ENCODE results near the gene PCBP3. TPM values are rescaled to one million over a fixed set of nuclear protein-coding genes. Genes with fewer than 3 reads are reported as not detected.

PCBP3 gene
- total RNA-seq, 1 experiment from 2014 or later: not detected

DNA sequence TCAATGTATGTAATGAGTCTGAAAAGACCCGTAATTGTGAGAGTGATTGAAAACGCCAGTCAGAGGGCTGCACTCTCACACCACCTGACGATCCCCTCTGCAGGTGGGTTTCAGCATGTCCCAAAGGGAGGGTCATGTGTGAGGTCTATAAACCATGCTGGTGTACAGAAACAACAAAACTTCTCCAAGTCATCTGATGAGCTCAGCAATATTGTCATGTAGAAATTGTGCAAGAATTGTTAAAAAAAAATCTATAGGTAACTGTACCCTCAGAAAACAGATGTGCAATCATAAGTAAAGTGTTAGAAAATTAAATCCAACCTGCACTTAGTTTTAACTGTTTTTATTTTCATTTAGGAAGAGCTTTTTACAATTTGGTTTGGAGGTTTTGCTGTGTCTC, 152.5 kb downstream of the PCBP3 start:
- no peaks in the 10 kb centered on the region; the same call in none of the 2 replicates for H3K27me3 ChIP-seq (ENCODE audit: control insufficient read depth, insufficient read depth, low read length)
- no peaks in the 10 kb centered on the region for H3K4me1 ChIP-seq (ENCODE audit: control insufficient read depth, insufficient read depth, low read length)
- CTCF ChIA-PET: no interaction called here
- POLR2A ChIA-PET: no interaction called here
- intact Hi-C loops (cut with micrococcal nuclease; ENCODE audit: unreplicated experiment): no loop called here
- no peak overlapping the region for H3K4me3 ChIP-seq (ENCODE audit: low read depth in 2 of 2, low read length in 2 of 2)
- no peaks in the 10 kb centered on the region for H3K36me3 ChIP-seq (ENCODE audit: control insufficient read depth, insufficient read depth, low read length)
- TF ChIP-seq TCF7L2 (IDR thresholded peaks at IDR 0.05; ENCODE audit: low read depth, low read length) (no peak), SIN3A (IDR thresholded peaks at IDR 0.05; ENCODE audit: borderline replicate concordance, insufficient read depth, low read depth, low read length) (no peak), POLR2AphosphoS5 (IDR thresholded peaks at IDR 0.05; ENCODE audit: low read depth, low read length) (no peak)
- TF ChIP-seq, protein P1, sequence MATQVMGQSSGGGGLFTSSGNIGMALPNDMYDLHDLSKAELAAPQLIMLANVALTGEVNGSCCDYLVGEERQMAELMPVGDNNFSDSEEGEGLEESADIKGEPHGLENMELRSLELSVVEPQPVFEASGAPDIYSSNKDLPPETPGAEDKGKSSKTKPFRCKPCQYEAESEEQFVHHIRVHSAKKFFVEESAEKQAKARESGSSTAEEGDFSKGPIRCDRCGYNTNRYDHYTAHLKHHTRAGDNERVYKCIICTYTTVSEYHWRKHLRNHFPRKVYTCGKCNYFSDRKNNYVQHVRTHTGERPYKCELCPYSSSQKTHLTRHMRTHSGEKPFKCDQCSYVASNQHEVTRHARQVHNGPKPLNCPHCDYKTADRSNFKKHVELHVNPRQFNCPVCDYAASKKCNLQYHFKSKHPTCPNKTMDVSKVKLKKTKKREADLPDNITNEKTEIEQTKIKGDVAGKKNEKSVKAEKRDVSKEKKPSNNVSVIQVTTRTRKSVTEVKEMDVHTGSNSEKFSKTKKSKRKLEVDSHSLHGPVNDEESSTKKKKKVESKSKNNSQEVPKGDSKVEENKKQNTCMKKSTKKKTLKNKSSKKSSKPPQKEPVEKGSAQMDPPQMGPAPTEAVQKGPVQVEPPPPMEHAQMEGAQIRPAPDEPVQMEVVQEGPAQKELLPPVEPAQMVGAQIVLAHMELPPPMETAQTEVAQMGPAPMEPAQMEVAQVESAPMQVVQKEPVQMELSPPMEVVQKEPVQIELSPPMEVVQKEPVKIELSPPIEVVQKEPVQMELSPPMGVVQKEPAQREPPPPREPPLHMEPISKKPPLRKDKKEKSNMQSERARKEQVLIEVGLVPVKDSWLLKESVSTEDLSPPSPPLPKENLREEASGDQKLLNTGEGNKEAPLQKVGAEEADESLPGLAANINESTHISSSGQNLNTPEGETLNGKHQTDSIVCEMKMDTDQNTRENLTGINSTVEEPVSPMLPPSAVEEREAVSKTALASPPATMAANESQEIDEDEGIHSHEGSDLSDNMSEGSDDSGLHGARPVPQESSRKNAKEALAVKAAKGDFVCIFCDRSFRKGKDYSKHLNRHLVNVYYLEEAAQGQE (IDR thresholded peaks at IDR 0.05; ENCODE audit: insufficient read depth in 1 of 2, low read depth in 2 of 2, low read length in 1 of 2): no peak
- TF ChIP-seq, protein P2, sequence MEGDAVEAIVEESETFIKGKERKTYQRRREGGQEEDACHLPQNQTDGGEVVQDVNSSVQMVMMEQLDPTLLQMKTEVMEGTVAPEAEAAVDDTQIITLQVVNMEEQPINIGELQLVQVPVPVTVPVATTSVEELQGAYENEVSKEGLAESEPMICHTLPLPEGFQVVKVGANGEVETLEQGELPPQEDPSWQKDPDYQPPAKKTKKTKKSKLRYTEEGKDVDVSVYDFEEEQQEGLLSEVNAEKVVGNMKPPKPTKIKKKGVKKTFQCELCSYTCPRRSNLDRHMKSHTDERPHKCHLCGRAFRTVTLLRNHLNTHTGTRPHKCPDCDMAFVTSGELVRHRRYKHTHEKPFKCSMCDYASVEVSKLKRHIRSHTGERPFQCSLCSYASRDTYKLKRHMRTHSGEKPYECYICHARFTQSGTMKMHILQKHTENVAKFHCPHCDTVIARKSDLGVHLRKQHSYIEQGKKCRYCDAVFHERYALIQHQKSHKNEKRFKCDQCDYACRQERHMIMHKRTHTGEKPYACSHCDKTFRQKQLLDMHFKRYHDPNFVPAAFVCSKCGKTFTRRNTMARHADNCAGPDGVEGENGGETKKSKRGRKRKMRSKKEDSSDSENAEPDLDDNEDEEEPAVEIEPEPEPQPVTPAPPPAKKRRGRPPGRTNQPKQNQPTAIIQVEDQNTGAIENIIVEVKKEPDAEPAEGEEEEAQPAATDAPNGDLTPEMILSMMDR (IDR thresholded peaks at IDR 0.05): no peak
- H3K9me3 ChIP-seq (ENCODE audit: control insufficient read depth, insufficient read depth, low read depth, low read length): no peaks in the 10 kb centered on the region
- H3K27ac ChIP-seq (ENCODE audit: low read length): no peak overlapping the region
- ATAC-seq (no peak), DNase-seq (ENCODE audit: low read depth, low spot score) (no peak)
- BruUV-seq (replicated peaks): no TSS peak
- in situ Hi-C loops (cut with HindIII; ENCODE audit: low pct_unique_long_range_greater_than_20kb, low sequenced_read_pairs): no loop called here

GRCh38 chr21:45797338-45797737, 153.8 kb downstream of the PCBP3 start:
- Histone ChIP-seq H3K9me3 (ENCODE audit: control insufficient read depth, insufficient read depth, low read depth, low read length) (no peaks in the 10 kb centered on the region), H3K27me3 (ENCODE audit: control insufficient read depth, insufficient read depth, low read length) (no peaks in the 10 kb centered on the region; the same call in none of the 2 replicates), H3K27ac (ENCODE audit: low read length) (no peak overlapping the region), H3K4me1 (ENCODE audit: control insufficient read depth, insufficient read depth, low read length) (no peaks in the 10 kb centered on the region), H3K36me3 (ENCODE audit: control insufficient read depth, insufficient read depth, low read length) (no peaks in the 10 kb centered on the region), H3K4me3 (ENCODE audit: low read depth in 2 of 2, low read length in 2 of 2) (no peak overlapping the region)
- ATAC-seq (no peak), DNase-seq (ENCODE audit: low read depth, low spot score) (no peak)
- no TSS peak for BruUV-seq (replicated peaks)
- intact Hi-C loops (cut with micrococcal nuclease; ENCODE audit: unreplicated experiment) (no loop called here), in situ Hi-C loops (cut with HindIII; ENCODE audit: low pct_unique_long_range_greater_than_20kb, low sequenced_read_pairs) (no loop called here)
- CTCF ChIA-PET: no interaction called here
- POLR2A ChIA-PET: no interaction called here
- no peak for TF ChIP-seq POLR2AphosphoS5 (IDR thresholded peaks at IDR 0.05; ENCODE audit: low read depth, low read length)
- TF ChIP-seq, protein P1 (IDR thresholded peaks at IDR 0.05; ENCODE audit: insufficient read depth in 1 of 2, low read depth in 2 of 2, low read length in 1 of 2): no peak
- TF ChIP-seq, protein P2 (IDR thresholded peaks at IDR 0.05): no peak
- no peak for TF ChIP-seq TCF7L2 (IDR thresholded peaks at IDR 0.05; ENCODE audit: low read depth, low read length)
- TF ChIP-seq SIN3A (IDR thresholded peaks at IDR 0.05; ENCODE audit: borderline replicate concordance, insufficient read depth, low read depth, low read length): no peak

Measured in Panc1 (cell line).